Right renal pelvis (tissue), 4 donors: Measurements from ENCODE around the gene NAV2. TPM values are rescaled to one million over a fixed set of nuclear protein-coding genes. Genes with fewer than 3 reads are reported as not detected.

Source experiments
- DNase-seq, 4 donors: peaks; one replicate each; pipeline ENCODE4 v3.0.0-alpha.2; 2013; ENCODE audit warnings: low read depth in 4 of 4, low spot score in 3 of 4, missing footprints in 1 of 4
- polyA plus RNA-seq, 4 donors: library from polyadenylated mRNA; unstranded; fragments of 120-200 nt; gene quantifications; one replicate each; pipeline ENCODE4 v1.2.1, GENCODE V29; 2013; ENCODE audit not compliant: insufficient read length in 4 of 4

NAV2 gene
- polyA plus RNA-seq, 4 donors = 33.2 to 55.2 (median 34.0) TPM

GRCh38 chr11:19772480-19772879 is 59.8 kb downstream of the NAV2 start:
- DNase-seq = no peak

GRCh38 chr11:19774329-19774728 is 61.7 kb downstream of the NAV2 start:
- DNase-seq = no peak

GRCh38 chr11:19774817-19775580 is 62.4 kb downstream of the NAV2 start:
- DNase-seq = no peak

GRCh38 chr11:19775622-19776021 is 63.0 kb downstream of the NAV2 start:
- no peak for DNase-seq

GRCh38 chr11:19777039-19777376 is 64.4 kb downstream of the NAV2 start:
- no peak for DNase-seq

GRCh38 chr11:19777377-19778102 is 64.9 kb downstream of the NAV2 start:
- DNase-seq = peak in 1 of 4 donors; percentile 4

GRCh38 chr11:19779740-19780139 is 67.1 kb downstream of the NAV2 start:
- DNase-seq = no peak

- DNase-seq = no peak
Measured at GRCh38 chr11:19781351-19781750, 68.7 kb downstream of the NAV2 start.

GRCh38 chr11:19785265-19785664 is 72.6 kb downstream of the NAV2 start:
- no peak for DNase-seq

- no peak for DNase-seq
Measured at GRCh38 chr11:19786644-19787043, 74.0 kb downstream of the NAV2 start.

GRCh38 chr11:19788435-19788834 is 75.8 kb downstream of the NAV2 start:
- no peak for DNase-seq

GRCh38 chr11:19789245-19789644 is 76.6 kb downstream of the NAV2 start:
- DNase-seq = no peak

GRCh38 chr11:19789835-19790710 is 77.4 kb downstream of the NAV2 start:
- DNase-seq = no peak

- no peak for DNase-seq
Measured at GRCh38 chr11:19790831-19791552, 78.4 kb downstream of the NAV2 start.

- DNase-seq = no peak
Measured at GRCh38 chr11:19792510-19792909, 79.9 kb downstream of the NAV2 start.

GRCh38 chr11:19793326-19793725 is 80.7 kb downstream of the NAV2 start:
- DNase-seq = no peak

- no peak for DNase-seq
Measured at GRCh38 chr11:19794161-19794560, 81.5 kb downstream of the NAV2 start.

- DNase-seq = no peak
Measured at GRCh38 chr11:19795082-19795481, 82.4 kb downstream of the NAV2 start.

- DNase-seq = no peak
Measured at GRCh38 chr11:19800162-19800561, 87.5 kb downstream of the NAV2 start.

GRCh38 chr11:19800714-19801519 is 88.3 kb downstream of the NAV2 start:
- no peak for DNase-seq
